T-helper 2 cell treated with Interferon-gamma antibody and Interleukin-4, amounts not matched to agents 5 μg/mL and 100 μg/mL, for 36 hours (primary cell): ENCODE results near the gene MAPK7.

Experiments
- DNase-seq: peaks from one replicate; pipeline ENCODE4 v3.0.0; 2021; ENCODE audit warnings: low spot score
- H3K27ac Mint-ChIP-seq: one replicate; pipeline ENCODE4 v1.8.0; 2021; ENCODE audit warnings: mild to moderate bottlenecking, mixed read lengths
- H3K27me3 Mint-ChIP-seq: one replicate; pipeline ENCODE4 v1.8.0; 2021; ENCODE audit warnings: low read depth, mixed read lengths
- H3K36me3 Mint-ChIP-seq: one replicate; pipeline ENCODE4 v1.8.0; 2021; ENCODE audit warnings: low read depth, mixed read lengths
- H3K4me1 Mint-ChIP-seq: one replicate; pipeline ENCODE4 v1.8.0; 2021; ENCODE audit warnings: low read depth, mixed read lengths
- H3K4me3 Mint-ChIP-seq: one replicate; pipeline ENCODE4 v1.8.0; 2022; ENCODE audit warnings: mild to moderate bottlenecking, moderate library complexity, mixed read lengths
- H3K9me3 Mint-ChIP-seq: one replicate; pipeline ENCODE4 v1.8.0; 2021; ENCODE audit warnings: mixed read lengths

The MAPK7 gene

GRCh38 chr17:19372866-19373504, 5.3 kb upstream of the MAPK7 start:
- no peaks in the 10 kb centered on the region for H3K27me3 Mint-ChIP-seq
- no peak overlapping the region for H3K4me3 Mint-ChIP-seq
- H3K9me3 Mint-ChIP-seq = no peaks in the 10 kb centered on the region
- H3K4me1 Mint-ChIP-seq = peaks cover 56% of the 10 kb centered on the region
- no peak overlapping the region for H3K27ac Mint-ChIP-seq
- H3K36me3 Mint-ChIP-seq = peaks cover 7% of the 10 kb centered on the region
- no peak for DNase-seq

GRCh38 chr17:19374136-19374535, 4.2 kb upstream of the MAPK7 start:
- Mint-ChIP-seq H3K27me3 (no peaks in the 10 kb centered on the region), H3K36me3 (peaks cover 7% of the 10 kb centered on the region), H3K4me3 (no peak overlapping the region), H3K4me1 (peaks cover 48% of the 10 kb centered on the region), H3K27ac (no peak overlapping the region), H3K9me3 (no peaks in the 10 kb centered on the region)
- DNase-seq = no peak

GRCh38 chr17:19375732-19376131, 2.6 kb upstream of the MAPK7 start:
- peaks cover 44% of the 10 kb centered on the region for H3K4me1 Mint-ChIP-seq
- H3K36me3 Mint-ChIP-seq = peaks cover 17% of the 10 kb centered on the region
- H3K4me3 Mint-ChIP-seq = peak overlapping the region; percentile 67
- DNase-seq = no peak
- H3K27me3 Mint-ChIP-seq = no peaks in the 10 kb centered on the region
- H3K27ac Mint-ChIP-seq = peak overlapping the region; percentile 52
- no peaks in the 10 kb centered on the region for H3K9me3 Mint-ChIP-seq

GRCh38 chr17:19376811-19377210, 1.5 kb upstream of the MAPK7 start:
- DNase-seq = no peak
- no peaks in the 10 kb centered on the region for H3K9me3 Mint-ChIP-seq

GRCh38 chr17:19377602-19378415, 489 bp upstream of the MAPK7 start:
- peaks cover 25% of the 10 kb centered on the region for H3K4me1 Mint-ChIP-seq

More at GRCh38 chr17:19376811-19377210, 1.5 kb upstream of the MAPK7 start:
- Mint-ChIP-seq H3K36me3 (peaks cover 25% of the 10 kb centered on the region), H3K4me1 (peaks cover 33% of the 10 kb centered on the region), H3K4me3 (peak overlapping the region; percentile 93), H3K27me3 (no peaks in the 10 kb centered on the region), H3K27ac (peak overlapping the region; percentile 97)

GRCh38 chr17:19379361-19380065, 1.2 kb downstream of the MAPK7 start:
- Mint-ChIP-seq H3K9me3 (no peaks in the 10 kb centered on the region), H3K27me3 (no peaks in the 10 kb centered on the region), H3K36me3 (peaks cover 41% of the 10 kb centered on the region), H3K4me3 (peak overlapping the region; percentile 93), H3K4me1 (peaks cover 22% of the 10 kb centered on the region), H3K27ac (peak overlapping the region; percentile 31)
- DNase-seq = no peak

More at GRCh38 chr17:19377602-19378415, 489 bp upstream of the MAPK7 start:
- H3K4me3 Mint-ChIP-seq = peak overlapping the region; percentile 93
- H3K27me3 Mint-ChIP-seq = no peaks in the 10 kb centered on the region
- H3K27ac Mint-ChIP-seq = peak overlapping the region; percentile 97
- DNase-seq = peak; percentile 99
- no peaks in the 10 kb centered on the region for H3K9me3 Mint-ChIP-seq
- peaks cover 29% of the 10 kb centered on the region for H3K36me3 Mint-ChIP-seq

- Mint-ChIP-seq H3K36me3 (peaks cover 42% of the 10 kb centered on the region), H3K4me3 (peak overlapping the region; percentile 7), H3K27me3 (no peaks in the 10 kb centered on the region), H3K9me3 (no peaks in the 10 kb centered on the region), H3K4me1 (peaks cover 19% of the 10 kb centered on the region), H3K27ac (no peak overlapping the region)
- no peak for DNase-seq
These were observed 2.4 kb downstream of the MAPK7 start for GRCh38 chr17:19380481-19381301.

- Mint-ChIP-seq H3K27ac (no peak overlapping the region), H3K27me3 (no peaks in the 10 kb centered on the region), H3K4me3 (no peak overlapping the region), H3K9me3 (no peaks in the 10 kb centered on the region), H3K4me1 (peaks cover 16% of the 10 kb centered on the region), H3K36me3 (peaks cover 42% of the 10 kb centered on the region)
- DNase-seq = no peak
These were observed 3.1 kb downstream of the MAPK7 start for GRCh38 chr17:19381361-19381740.

- Mint-ChIP-seq H3K9me3 (no peaks in the 10 kb centered on the region), H3K27me3 (no peaks in the 10 kb centered on the region), H3K4me1 (peaks cover 13% of the 10 kb centered on the region), H3K4me3 (no peak overlapping the region), H3K27ac (no peak overlapping the region), H3K36me3 (peaks cover 42% of the 10 kb centered on the region)
- DNase-seq = no peak
These were observed 3.6 kb downstream of the MAPK7 start for GRCh38 chr17:19381741-19382444.

GRCh38 chr17:19382531-19383444, 4.5 kb downstream of the MAPK7 start:
- Mint-ChIP-seq H3K36me3 (peaks cover 42% of the 10 kb centered on the region), H3K4me3 (no peak overlapping the region), H3K27me3 (no peaks in the 10 kb centered on the region), H3K4me1 (peaks cover 12% of the 10 kb centered on the region), H3K27ac (no peak overlapping the region), H3K9me3 (no peaks in the 10 kb centered on the region)
- DNase-seq = no peak

- Mint-ChIP-seq H3K4me3 (no peak overlapping the region), H3K9me3 (no peaks in the 10 kb centered on the region), H3K4me1 (peaks cover 12% of the 10 kb centered on the region), H3K27ac (no peak overlapping the region), H3K36me3 (peaks cover 42% of the 10 kb centered on the region), H3K27me3 (peaks cover 4% of the 10 kb centered on the region)
- DNase-seq = no peak
These were observed 5.6 kb downstream of the MAPK7 start for GRCh38 chr17:19383681-19384470.
